GM21529 (cell line): ENCODE measurements around the gene SCGB3A1.

Source experiments
- ATAC-seq: cut with Tn5 transposase; IDR thresholded peaks from one replicate; pipeline ENCODE4 v1.9.1; 2021; ENCODE audit not compliant: unreplicated experiment

SCGB3A1 gene

GRCh38 chr5:180590543-180591310 lies 572 bp downstream of the SCGB3A1 start:
- ATAC-seq: no peak

GRCh38 chr5:180589771-180590542 lies 1.3 kb downstream of the SCGB3A1 start:
- no peak for ATAC-seq

- no peak for ATAC-seq
Observed at GRCh38 chr5:180586870-180587269, 4.4 kb downstream of the SCGB3A1 start.

GRCh38 chr5:180586204-180586603 lies 5.1 kb downstream of the SCGB3A1 start:
- ATAC-seq: no peak

GRCh38 chr5:180583738-180584137 lies 7.6 kb downstream of the SCGB3A1 start:
- ATAC-seq: no peak

- ATAC-seq: no peak
Observed at GRCh38 chr5:180580681-180581080, 10.6 kb downstream of the SCGB3A1 start.

GRCh38 chr5:180575571-180575970 lies 15.7 kb downstream of the SCGB3A1 start:
- no peak for ATAC-seq

- ATAC-seq: no peak
Observed at GRCh38 chr5:180568914-180569313, 22.4 kb downstream of the SCGB3A1 start.

GRCh38 chr5:180563994-180564393 lies 27.3 kb downstream of the SCGB3A1 start:
- ATAC-seq: no peak

- no peak for ATAC-seq
Observed at GRCh38 chr5:180558232-180558631, 33.1 kb downstream of the SCGB3A1 start.

- ATAC-seq: no peak
Observed at GRCh38 chr5:180557217-180557809, 34.0 kb downstream of the SCGB3A1 start.

GRCh38 chr5:180555168-180555921 lies 36.0 kb downstream of the SCGB3A1 start:
- ATAC-seq: no peak

- no peak for ATAC-seq
Observed at GRCh38 chr5:180553530-180553929, 37.8 kb downstream of the SCGB3A1 start.

- no peak for ATAC-seq
Observed at GRCh38 chr5:180548563-180548962, 42.7 kb downstream of the SCGB3A1 start.

GRCh38 chr5:180545248-180545647 lies 46.1 kb downstream of the SCGB3A1 start:
- ATAC-seq: no peak

GRCh38 chr5:180541710-180542109 lies 49.6 kb downstream of the SCGB3A1 start:
- ATAC-seq: no peak
